Kidney (tissue), 14 donors: ENCODE results near the gene SVIL. TPM values are rescaled to one million over a fixed set of nuclear protein-coding genes. Genes with fewer than 3 reads are reported as not detected.
"Not testable (repeated sequence)": the region's sequence is repeated elsewhere in the genome, so short reads cannot be mapped to it uniquely, and the experiment has no call there.

ENCODE experiments used
- DNase-seq, 5 donors: peaks; one replicate each; pipeline ENCODE4 v3.0.0-alpha.2; 2013 to 2020
- FAIRE-seq: peaks from 2 replicates; lab custom pipeline; 2012; peaks lifted over from hg19 to GRCh38; lab: Jason Lieb, UNC
- H3K27ac ChIP-seq, 2 donors: one replicate each; pipeline ENCODE4 v1.7.0; 2013; ENCODE audit warnings: low read depth in 2 of 2, low read length in 2 of 2, inconsistent platforms in 1 of 2
- H3K27me3 ChIP-seq: one replicate; pipeline ENCODE4 v1.7.1; 2013; ENCODE audit warnings: low read length, inconsistent platforms; ENCODE audit not compliant: control insufficient read depth, insufficient read depth
- H3K36me3 ChIP-seq, 3 donors: one replicate each; pipeline versions ENCODE4 v1.7.0 to v1.7.1; 2013; ENCODE audit warnings: low read length in 3 of 3, control low read depth in 1 of 3, inconsistent platforms in 1 of 3; ENCODE audit not compliant: insufficient read depth in 3 of 3, control insufficient read depth in 2 of 3
- H3K4me1 ChIP-seq, 3 donors: one replicate each; pipeline versions ENCODE4 v1.7.0 to v1.7.1; 2013; ENCODE audit warnings: low read length in 3 of 3, inconsistent platforms in 1 of 3, low read depth in 1 of 3; ENCODE audit not compliant: control insufficient read depth in 2 of 3, insufficient read depth in 2 of 3
- H3K4me3 ChIP-seq, 3 donors: one replicate each; pipeline versions ENCODE4 v1.7.0 to v1.8.1; 2013; ENCODE audit warnings: low read length in 3 of 3, control low read depth in 1 of 3, inconsistent platforms in 1 of 3
- H3K9ac ChIP-seq, 3 donors: one replicate each; pipeline versions ENCODE4 v1.7.0 to v1.7.1; 2013; ENCODE audit warnings: low read length in 3 of 3, control low read depth in 1 of 3, inconsistent platforms in 1 of 3
- H3K9me3 ChIP-seq, 3 donors: one replicate each; pipeline versions ENCODE4 v1.7.0 to v1.7.1; 2013; ENCODE audit warnings: low read length in 3 of 3, control low read depth in 1 of 3, inconsistent platforms in 1 of 3; ENCODE audit not compliant: control insufficient read depth in 2 of 3, insufficient read depth in 1 of 3
- CTCF ChIP-seq: IDR thresholded peaks from 3 replicates; pipeline ENCODE4 v1.5.1; 2012; ENCODE audit warnings: mild to moderate bottlenecking, moderate library complexity, borderline replicate concordance; ENCODE audit not compliant: insufficient read depth; ENCODE audit errors: extremely low read depth
- intact Hi-C: fragments of 100-400 bp; cut with DNase I; formaldehyde crosslinking; loops from one replicate; pipeline ENCODE4 v1.11.1; 2022
- polyA plus RNA-seq: library from polyadenylated mRNA; stranded (reverse); fragments of 350-450 nt; fragmentation: Illumina TruSeq; extraction: RNeasy Lipid Tissue Mini Kit (QIAGEN cat#74804); gene quantifications from one replicate; pipeline ENCODE4 v1.2.3, GENCODE V29; 2014; ENCODE audit warnings: low read depth, low replicate concordance; ENCODE audit not compliant: insufficient read depth
- total RNA-seq: library from RNA; stranded (reverse); fragmentation: NEBNext Ultra II Directional; extraction: Animal tissue kit (Norgen Biotek cat#: 25700); gene quantifications from one replicate; pipeline ENCODE4 v1.2.1, GENCODE V29; 2021
- donor health status: control.
- donor health status: control.
- donor health status: control.
- donor health status: control.
- donor health status: control.
- donor health status: DM: yes; HTN: yes; CAD: no.
- donor health status: Normal renal cell carcinoma (clear cell type).

Gene SVIL
- total and polyA plus RNA-seq, 2 donors from 2014 or later, result 7.4 to 94.4 TPM

DNA sequence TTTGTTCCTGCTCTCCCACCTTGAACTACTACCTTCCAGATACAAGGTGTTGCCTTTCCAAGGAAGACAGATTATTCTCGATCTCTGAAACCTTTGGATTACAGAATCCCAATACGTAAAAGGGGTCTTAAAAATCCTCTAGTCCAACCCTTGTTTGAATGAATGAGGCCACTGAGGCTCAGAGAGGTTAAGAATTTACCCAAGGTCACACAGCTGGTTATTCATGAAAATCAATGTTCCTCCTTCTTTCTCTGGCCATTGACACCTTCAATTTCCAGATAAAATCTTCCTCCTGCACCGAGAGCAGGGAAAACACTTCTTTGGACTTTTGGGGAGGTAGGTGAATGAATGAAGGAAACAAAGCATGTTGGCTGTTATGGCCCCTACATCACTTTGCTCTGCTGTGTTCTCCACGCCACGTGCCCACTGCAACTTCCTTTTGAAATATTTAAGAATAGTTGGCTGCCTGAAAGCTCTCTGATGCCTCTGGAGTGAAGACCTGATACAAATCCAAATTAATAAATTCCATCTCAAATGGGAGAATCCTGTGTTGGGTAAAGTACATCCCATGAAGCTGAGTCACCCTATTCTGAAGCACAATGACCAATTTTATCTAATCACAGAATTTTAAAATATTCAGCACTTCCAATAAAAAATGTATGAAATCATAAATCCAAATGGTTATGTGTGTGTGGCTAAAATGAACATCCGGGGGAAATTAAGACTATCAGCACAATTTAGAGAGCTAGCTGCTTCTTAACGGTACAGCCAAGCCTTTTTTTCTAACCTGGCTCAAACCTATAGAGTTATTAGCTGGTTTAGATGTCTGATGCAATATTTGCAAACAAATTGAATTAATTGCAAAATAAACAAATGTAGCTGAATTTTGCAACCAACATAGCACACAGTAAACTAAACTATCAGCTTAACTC, 7.3 kb downstream of the SVIL start:
- no peak for FAIRE-seq
- Histone ChIP-seq H3K9ac (no peak overlapping the region), H3K4me1 (no peaks in the 10 kb centered on the region), H3K36me3 (no peaks in the 10 kb centered on the region), H3K9me3 (no peaks in the 10 kb centered on the region), H3K27ac (no peak overlapping the region), H3K4me3 (no peak overlapping the region), H3K27me3 (no peaks in the 10 kb centered on the region)
- DNase-seq, result no peak
- TF ChIP-seq CTCF, result no peak
- intact Hi-C loops, result no loop called here

- H3K27ac ChIP-seq, H3K9ac ChIP-seq, intact Hi-C loops, H3K27me3 ChIP-seq, H3K9me3 ChIP-seq, H3K4me3 ChIP-seq, H3K36me3 ChIP-seq, H3K4me1 ChIP-seq, FAIRE-seq, DNase-seq: not testable (repeated sequence)
Observed at GRCh38 chr10:29624357-29624756, 10.4 kb downstream of the SVIL start.

- Histone ChIP-seq H3K4me1 (peaks cover 0 to under 1% (median under 1%) of the 10 kb centered on the region in 3 donors), H3K27ac (no peak overlapping the region), H3K9me3 (no peaks in the 10 kb centered on the region), H3K9ac (no peak overlapping the region), H3K36me3 (no peaks in the 10 kb centered on the region), H3K27me3 (no peaks in the 10 kb centered on the region), H3K4me3 (no peak overlapping the region)
- no peak for TF ChIP-seq CTCF
- intact Hi-C loops, result no loop called here
- FAIRE-seq, result no peak
- no peak for DNase-seq
Observed at GRCh38 chr10:29623797-29624196, 11.0 kb downstream of the SVIL start.

- Histone ChIP-seq H3K27me3 (no peaks in the 10 kb centered on the region), H3K4me3 (peak overlapping the region in 2 of 3 donors; percentile 16 to 28), H3K4me1 (peaks cover 4 to 7% (median 6%) of the 10 kb centered on the region in 3 donors), H3K36me3 (no peaks in the 10 kb centered on the region), H3K9ac (no peak overlapping the region), H3K27ac (no peak overlapping the region), H3K9me3 (no peaks in the 10 kb centered on the region)
- DNase-seq (peak in 1 of 5 donors; percentile 26), FAIRE-seq (no peak)
- no peak for TF ChIP-seq CTCF
- intact Hi-C loops, result no loop called here
Observed at GRCh38 chr10:29622382-29622922, 12.3 kb downstream of the SVIL start.
